ENCODE results near the gene CDH4.

Gene CDH4

GRCh38 chr20:61646453-61646852 lies 394.4 kb downstream of the CDH4 start:
- no peak for DNase-seq (ENCODE audit: low read depth in 1 of 2, low spot score in 1 of 2)
- TF ChIP-seq POLR2AphosphoS5 (IDR thresholded peaks at IDR 0.05; ENCODE audit: low read depth) (no peak), GABPA (IDR thresholded peaks at IDR 0.05; ENCODE audit: low read depth) (no peak), CTCF (IDR thresholded peaks at IDR 0.05; ENCODE audit: insufficient read depth, low read length) (no peak), SPI1 (IDR thresholded peaks at IDR 0.05; ENCODE audit: borderline replicate concordance, low read depth) (no peak)
- TF ChIP-seq, protein P1, sequence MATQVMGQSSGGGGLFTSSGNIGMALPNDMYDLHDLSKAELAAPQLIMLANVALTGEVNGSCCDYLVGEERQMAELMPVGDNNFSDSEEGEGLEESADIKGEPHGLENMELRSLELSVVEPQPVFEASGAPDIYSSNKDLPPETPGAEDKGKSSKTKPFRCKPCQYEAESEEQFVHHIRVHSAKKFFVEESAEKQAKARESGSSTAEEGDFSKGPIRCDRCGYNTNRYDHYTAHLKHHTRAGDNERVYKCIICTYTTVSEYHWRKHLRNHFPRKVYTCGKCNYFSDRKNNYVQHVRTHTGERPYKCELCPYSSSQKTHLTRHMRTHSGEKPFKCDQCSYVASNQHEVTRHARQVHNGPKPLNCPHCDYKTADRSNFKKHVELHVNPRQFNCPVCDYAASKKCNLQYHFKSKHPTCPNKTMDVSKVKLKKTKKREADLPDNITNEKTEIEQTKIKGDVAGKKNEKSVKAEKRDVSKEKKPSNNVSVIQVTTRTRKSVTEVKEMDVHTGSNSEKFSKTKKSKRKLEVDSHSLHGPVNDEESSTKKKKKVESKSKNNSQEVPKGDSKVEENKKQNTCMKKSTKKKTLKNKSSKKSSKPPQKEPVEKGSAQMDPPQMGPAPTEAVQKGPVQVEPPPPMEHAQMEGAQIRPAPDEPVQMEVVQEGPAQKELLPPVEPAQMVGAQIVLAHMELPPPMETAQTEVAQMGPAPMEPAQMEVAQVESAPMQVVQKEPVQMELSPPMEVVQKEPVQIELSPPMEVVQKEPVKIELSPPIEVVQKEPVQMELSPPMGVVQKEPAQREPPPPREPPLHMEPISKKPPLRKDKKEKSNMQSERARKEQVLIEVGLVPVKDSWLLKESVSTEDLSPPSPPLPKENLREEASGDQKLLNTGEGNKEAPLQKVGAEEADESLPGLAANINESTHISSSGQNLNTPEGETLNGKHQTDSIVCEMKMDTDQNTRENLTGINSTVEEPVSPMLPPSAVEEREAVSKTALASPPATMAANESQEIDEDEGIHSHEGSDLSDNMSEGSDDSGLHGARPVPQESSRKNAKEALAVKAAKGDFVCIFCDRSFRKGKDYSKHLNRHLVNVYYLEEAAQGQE (IDR thresholded peaks at IDR 0.05; ENCODE audit: insufficient replicate concordance, low read depth): no peak
- no peak overlapping the region for H3K4me3 ChIP-seq (replicated peaks; ENCODE audit: insufficient read depth, low read length)
- no peaks in the 10 kb centered on the region for H3K27me3 ChIP-seq (ENCODE audit: insufficient read depth, poor library complexity, severe bottlenecking)
- H3K27ac ChIP-seq (replicated peaks): no peak overlapping the region

DNA sequence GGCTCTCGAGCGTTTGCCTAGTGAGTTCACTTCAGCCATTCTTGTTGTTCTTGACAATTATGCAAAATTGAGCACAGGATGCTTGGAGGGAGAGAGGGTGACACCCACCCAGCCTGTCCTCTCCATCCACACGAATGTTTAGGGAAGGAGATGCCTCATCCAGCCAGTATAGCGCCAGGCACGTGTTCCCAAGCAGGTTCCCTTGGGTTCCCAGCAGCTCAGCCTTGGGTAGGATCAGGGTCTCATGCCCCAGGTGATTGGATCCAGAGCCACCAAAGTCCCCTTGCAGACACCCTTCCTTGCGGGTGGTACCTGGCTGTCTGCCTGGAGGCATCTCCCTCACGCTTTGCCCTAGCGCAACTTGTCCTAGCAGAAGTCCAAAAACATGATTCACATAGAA lies 394.9 kb downstream of the CDH4 start:
- TF ChIP-seq POLR2AphosphoS5 (IDR thresholded peaks at IDR 0.05; ENCODE audit: low read depth): no peak
- no peak for TF ChIP-seq GABPA (IDR thresholded peaks at IDR 0.05; ENCODE audit: low read depth)
- TF ChIP-seq SPI1 (IDR thresholded peaks at IDR 0.05; ENCODE audit: borderline replicate concordance, low read depth): no peak
- no peak for TF ChIP-seq CTCF (IDR thresholded peaks at IDR 0.05; ENCODE audit: insufficient read depth, low read length)
- TF ChIP-seq, protein P1 (IDR thresholded peaks at IDR 0.05; ENCODE audit: insufficient replicate concordance, low read depth): no peak
- Histone ChIP-seq H3K27me3 (ENCODE audit: insufficient read depth, poor library complexity, severe bottlenecking) (no peaks in the 10 kb centered on the region), H3K27ac (replicated peaks) (no peak overlapping the region), H3K4me3 (replicated peaks; ENCODE audit: insufficient read depth, low read length) (no peak overlapping the region)
- DNase-seq (ENCODE audit: low read depth in 1 of 2, low spot score in 1 of 2): no peak

DNA sequence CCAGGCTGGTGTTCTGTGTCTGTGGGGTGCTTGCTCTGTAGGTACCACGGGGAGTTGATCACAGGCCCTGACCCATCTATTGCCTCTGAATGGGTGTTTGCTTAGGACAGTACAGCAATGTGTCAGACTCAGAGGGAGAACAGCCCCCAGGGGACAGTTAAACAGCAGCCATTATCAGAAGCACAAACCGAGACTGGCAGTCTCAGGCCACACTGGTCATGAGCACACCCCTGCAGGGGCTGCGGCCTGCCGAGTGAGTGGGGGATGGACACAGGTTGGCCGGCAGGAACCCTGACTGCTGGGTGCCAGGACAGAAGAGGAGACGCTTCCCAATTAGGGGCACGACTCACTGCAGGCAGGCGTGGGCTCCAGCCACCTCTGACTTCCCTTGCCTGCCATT lies 395.6 kb downstream of the CDH4 start:
- TF ChIP-seq GABPA (IDR thresholded peaks at IDR 0.05; ENCODE audit: low read depth): no peak
- no peak for TF ChIP-seq CTCF (IDR thresholded peaks at IDR 0.05; ENCODE audit: insufficient read depth, low read length)
- TF ChIP-seq SPI1 (IDR thresholded peaks at IDR 0.05; ENCODE audit: borderline replicate concordance, low read depth): no peak
- no peak for TF ChIP-seq POLR2AphosphoS5 (IDR thresholded peaks at IDR 0.05; ENCODE audit: low read depth)
- TF ChIP-seq, protein P1 (IDR thresholded peaks at IDR 0.05; ENCODE audit: insufficient replicate concordance, low read depth): no peak

More for the DNA sequence above, 395.6 kb downstream of the CDH4 start:
- DNase-seq (ENCODE audit: low read depth in 1 of 2, low spot score in 1 of 2): no peak
- no peaks in the 10 kb centered on the region for H3K27me3 ChIP-seq (ENCODE audit: insufficient read depth, poor library complexity, severe bottlenecking)
- H3K4me3 ChIP-seq (replicated peaks; ENCODE audit: insufficient read depth, low read length): no peak overlapping the region
- H3K27ac ChIP-seq (replicated peaks): no peak overlapping the region
